SKM-1 treated with dmso at 0.1 percent for 144 hours (cell line): ENCODE results near the gene PCDHB5.
"Not testable (repeated sequence)": the region's sequence is repeated elsewhere in the genome, so short reads cannot be mapped to it uniquely, and the experiment has no call there.

Experiments used
- DNase-seq: peaks from one replicate; lab custom pipeline; 2025; ENCODE audit not compliant: unreplicated experiment; lab: John Stamatoyannopoulos, UW

Gene PCDHB5

DNA sequence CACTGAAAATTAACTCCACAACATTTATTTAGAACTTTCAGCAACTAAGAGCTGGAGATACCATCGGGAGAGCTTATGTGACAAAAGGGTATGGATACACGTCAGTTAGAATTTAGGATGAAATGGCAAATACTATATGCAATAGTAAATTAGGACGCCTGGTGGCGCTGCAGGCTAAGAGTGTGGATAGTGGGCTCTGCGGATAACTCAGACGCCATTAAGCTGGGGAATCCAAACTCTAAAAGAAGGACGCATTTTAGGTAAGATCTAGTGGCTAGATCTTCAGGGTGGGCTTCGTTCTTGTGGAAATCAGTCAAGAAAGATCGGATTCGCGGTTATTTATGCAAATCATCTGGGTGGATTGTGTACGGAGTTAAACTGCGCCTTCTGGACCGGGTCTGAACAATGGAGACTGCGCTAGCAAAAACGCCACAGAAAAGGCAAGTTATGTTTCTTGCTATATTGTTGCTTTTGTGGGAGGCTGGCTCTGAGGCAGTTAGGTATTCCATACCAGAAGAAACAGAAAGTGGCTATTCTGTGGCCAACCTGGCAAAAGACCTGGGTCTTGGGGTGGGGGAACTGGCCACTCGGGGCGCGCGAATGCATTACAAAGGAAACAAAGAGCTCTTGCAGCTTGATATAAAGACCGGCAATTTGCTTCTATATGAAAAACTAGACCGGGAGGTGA lies at the start of gene PCDHB5:
TSS of gene PCDHB5 (plus strand) at position 177 of the 688 bp plus-strand sequence. CDS start at position 406, 229 bp downstream.
- DNase-seq, result no peak

DNA sequence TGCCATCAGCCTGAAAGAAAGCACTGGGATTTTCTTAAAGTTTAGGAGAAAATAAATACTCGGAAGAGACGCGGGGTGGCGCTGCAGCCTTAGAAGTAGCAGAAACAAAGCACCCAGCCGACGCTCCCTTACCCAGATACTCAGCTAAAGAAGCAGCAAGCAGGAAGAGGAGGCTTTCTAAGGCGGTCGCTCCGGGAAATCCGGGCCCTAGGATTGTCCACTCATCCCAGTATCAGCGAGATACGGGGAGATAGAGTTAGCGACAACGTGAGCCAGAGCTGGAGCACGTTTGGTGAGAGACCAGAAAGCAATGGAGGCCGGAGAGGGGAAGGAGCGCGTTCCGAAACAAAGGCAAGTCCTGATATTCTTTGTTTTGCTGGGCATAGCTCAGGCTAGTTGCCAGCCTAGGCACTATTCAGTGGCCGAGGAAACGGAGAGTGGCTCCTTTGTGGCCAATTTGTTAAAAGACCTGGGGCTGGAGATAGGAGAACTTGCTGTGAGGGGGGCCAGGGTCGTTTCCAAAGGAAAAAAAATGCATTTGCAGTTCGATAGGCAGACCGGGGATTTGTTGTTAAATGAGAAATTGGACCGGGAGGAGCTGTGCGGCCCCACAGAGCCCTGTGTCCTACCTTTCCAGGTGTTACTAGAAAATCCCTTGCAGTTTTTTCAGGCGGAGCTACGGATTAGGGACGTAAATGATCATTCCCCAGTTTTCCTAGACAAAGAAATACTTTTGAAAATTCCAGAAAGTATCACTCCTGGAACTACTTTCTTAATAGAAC lies 40.3 kb upstream of the PCDHB5 start, which contains the start of gene PCDHB2:
TSS of gene PCDHB2 (plus strand) at position 135 of the 782 bp plus-strand sequence. CDS start at position 311, 176 bp downstream.
- peak; percentile 2 for DNase-seq

- DNase-seq, result no peak
These were observed 39.8 kb upstream of the PCDHB5 start for GRCh38 chr5:141095263-141095641.

DNA sequence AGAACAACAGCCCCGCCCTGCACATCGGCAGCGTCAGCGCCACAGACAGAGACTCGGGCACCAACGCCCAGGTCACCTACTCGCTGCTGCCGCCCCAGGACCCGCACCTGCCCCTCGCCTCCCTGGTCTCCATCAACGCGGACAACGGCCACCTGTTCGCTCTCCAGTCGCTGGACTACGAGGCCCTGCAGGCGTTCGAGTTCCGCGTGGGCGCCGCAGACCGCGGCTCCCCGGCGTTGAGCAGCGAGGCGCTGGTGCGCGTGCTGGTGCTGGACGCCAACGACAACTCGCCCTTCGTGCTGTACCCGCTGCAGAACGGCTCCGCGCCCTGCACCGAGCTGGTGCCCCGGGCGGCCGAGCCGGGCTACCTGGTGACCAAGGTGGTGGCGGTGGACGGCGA lies 38.8 kb upstream of the PCDHB5 start:
- DNase-seq, result not testable (repeated sequence)

DNA sequence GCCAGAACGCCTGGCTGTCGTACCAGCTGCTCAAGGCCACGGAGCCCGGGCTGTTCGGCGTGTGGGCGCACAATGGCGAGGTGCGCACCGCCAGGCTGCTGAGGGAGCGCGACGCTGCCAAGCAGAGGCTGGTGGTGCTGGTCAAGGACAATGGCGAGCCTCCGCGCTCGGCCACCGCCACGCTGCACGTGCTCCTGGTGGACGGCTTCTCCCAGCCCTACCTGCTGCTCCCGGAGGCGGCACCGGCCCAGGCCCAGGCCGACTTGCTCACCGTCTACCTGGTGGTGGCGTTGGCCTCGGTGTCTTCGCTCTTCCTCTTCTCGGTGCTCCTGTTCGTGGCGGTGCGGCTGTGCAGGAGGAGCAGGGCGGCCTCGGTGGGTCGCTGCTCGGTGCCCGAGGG lies 38.4 kb upstream of the PCDHB5 start:
- DNase-seq, result not testable (repeated sequence)

GRCh38 chr5:141100243-141100805 lies 34.7 kb upstream of the PCDHB5 start, which contains the start of gene PCDHB3:
Gene PCDHB3, plus strand, starts transcription at chr5:141100473. Its CDS starts 177 bp downstream, at chr5:141100650.
- DNase-seq, result no peak

- no peak for DNase-seq
These were observed 33.9 kb upstream of the PCDHB5 start for GRCh38 chr5:141101059-141101458.

GRCh38 chr5:141102070-141102469 lies 32.9 kb upstream of the PCDHB5 start:
- DNase-seq, result not testable (repeated sequence)

GRCh38 chr5:141102471-141102870 lies 32.5 kb upstream of the PCDHB5 start:
- not testable (repeated sequence) for DNase-seq

- no peak for DNase-seq
These were observed 29.7 kb upstream of the PCDHB5 start for GRCh38 chr5:141105350-141105749.

DNA sequence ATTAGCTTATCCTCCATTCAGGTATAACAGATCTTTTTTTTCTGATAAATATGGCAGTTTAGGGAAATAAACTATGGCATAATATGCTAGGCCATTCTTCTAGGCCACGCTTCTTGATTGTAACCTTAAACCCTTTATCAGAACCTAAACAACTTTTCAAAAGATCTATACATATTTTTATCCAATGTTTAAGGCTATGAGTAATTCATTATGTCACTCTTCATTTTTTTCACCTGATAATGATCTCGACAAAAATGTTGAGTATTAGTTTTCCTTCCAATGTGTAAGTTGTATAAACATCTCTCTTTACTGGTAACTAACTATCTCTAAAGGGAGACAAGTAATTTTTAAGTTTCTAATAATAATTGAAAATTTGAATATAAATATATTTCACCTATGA lies 15.8 kb upstream of the PCDHB5 start:
- no peak for DNase-seq

GRCh38 chr5:141121563-141121962 lies 13.4 kb upstream of the PCDHB5 start, which contains the start of gene PCDHB4:
Gene PCDHB4, plus strand, starts transcription at chr5:141121818. Its CDS starts 181 bp downstream, at chr5:141121999.
- no peak for DNase-seq

GRCh38 chr5:141121985-141122384 lies 13.0 kb upstream of the PCDHB5 start:
- DNase-seq, result no peak

GRCh38 chr5:141123396-141124135 lies 11.4 kb upstream of the PCDHB5 start:
- not testable (repeated sequence) for DNase-seq

GRCh38 chr5:141127305-141127704 lies 7.7 kb upstream of the PCDHB5 start:
- DNase-seq, result no peak

DNA sequence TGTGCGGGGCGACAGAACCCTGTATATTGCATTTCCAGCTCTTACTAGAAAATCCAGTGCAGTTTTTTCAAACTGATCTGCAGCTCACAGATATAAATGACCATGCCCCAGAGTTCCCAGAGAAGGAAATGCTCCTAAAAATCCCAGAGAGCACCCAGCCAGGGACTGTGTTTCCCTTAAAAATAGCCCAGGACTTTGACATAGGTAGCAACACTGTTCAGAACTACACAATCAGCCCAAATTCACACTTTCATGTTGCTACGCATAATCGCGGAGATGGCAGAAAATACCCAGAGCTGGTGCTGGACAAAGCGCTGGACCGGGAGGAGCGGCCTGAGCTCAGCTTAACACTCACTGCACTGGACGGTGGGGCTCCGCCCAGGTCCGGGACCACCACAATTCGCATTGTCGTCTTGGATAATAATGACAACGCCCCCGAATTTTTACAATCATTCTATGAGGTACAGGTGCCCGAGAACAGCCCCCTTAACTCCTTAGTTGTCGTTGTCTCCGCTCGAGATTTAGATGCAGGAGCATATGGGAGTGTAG lies 786 bp downstream of the PCDHB5 start:
- DNase-seq, result no peak

DNA sequence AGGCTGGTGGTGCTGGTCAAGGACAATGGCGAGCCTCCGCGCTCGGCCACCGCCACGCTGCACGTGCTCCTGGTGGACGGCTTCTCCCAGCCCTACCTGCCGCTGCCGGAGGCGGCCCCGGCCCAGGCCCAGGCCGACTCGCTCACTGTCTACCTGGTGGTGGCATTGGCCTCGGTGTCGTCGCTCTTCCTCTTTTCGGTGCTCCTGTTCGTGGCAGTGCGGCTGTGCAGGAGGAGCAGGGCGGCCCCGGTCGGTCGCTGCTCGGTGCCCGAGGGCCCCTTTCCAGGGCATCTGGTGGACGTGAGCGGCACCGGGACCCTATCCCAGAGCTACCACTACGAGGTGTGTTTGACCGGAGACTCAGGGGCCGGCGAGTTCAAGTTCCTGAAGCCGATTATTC lies 2.3 kb downstream of the PCDHB5 start:
- DNase-seq, result not testable (repeated sequence)

DNA sequence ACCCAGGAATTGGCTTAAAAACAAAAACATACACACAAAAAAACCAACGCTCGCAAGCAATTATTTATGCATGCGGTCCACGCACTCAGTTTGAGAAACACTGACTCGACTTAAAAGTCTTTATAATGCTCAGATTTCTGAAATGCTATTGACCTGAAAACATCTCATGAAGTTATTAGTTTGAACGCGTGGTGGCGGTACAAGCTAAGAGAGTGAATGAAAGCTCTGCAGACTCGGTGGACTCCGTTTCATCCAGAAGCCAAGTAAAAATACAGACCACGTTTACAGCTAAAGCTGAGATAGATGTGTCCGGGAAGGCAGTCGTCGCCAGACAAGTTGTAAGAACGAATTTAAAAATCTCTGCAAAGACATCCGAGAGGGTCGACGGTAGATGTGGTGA lies 14.8 kb downstream of the PCDHB5 start, which contains the start of gene PCDHB6:
TSS of gene PCDHB6 (plus strand) at position 246 of the 400 bp plus-strand sequence. CDS start 201 bp downstream, outside the sequence.
- no peak for DNase-seq

GRCh38 chr5:141150224-141150992 lies 15.4 kb downstream of the PCDHB5 start:
- no peak for DNase-seq

DNA sequence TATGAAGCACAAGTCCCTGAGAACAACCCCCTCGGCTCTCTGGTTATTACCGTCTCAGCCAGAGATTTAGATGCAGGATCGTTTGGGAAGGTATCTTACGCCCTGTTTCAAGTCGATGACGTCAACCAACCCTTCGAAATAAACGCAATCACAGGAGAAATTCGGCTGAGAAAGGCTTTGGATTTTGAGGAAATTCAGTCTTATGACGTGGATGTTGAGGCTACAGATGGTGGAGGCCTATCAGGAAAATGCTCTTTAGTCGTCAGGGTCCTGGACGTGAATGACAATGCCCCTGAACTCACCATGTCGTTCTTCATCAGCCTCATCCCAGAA lies 16.0 kb downstream of the PCDHB5 start:
- DNase-seq, result no peak
